Activated CD4-positive, alpha-beta T cell treated with anti-CD3 and anti-CD28 coated beads for 36 hours (primary cell): ENCODE data around the gene HES5. TPM values are rescaled to one million over a fixed set of nuclear protein-coding genes. Genes with fewer than 3 reads are reported as not detected.
"Not testable (repeated sequence)": the region's sequence is repeated elsewhere in the genome, so short reads cannot be mapped to it uniquely, and the experiment has no call there.

Source experiments
- ATAC-seq: fragments of 200-7000 bp; cut with Tn5 transposase; one replicate; pipeline ENCODE4 v1.10.0; 2021; ENCODE audit warnings: mild to moderate bottlenecking, moderate library complexity
- CTCF ChIA-PET: fragments of 350-600 bp; sonication (Branson Sonifier 250); formaldehyde crosslinking; loops from one replicate; lab custom pipeline; 2021; ENCODE audit warnings: antibody characterized with exemption; lab: Charles Lee
- POLR2A ChIA-PET: fragments of 350-600 bp; sonication (Branson Sonifier 250); formaldehyde crosslinking; loops from one replicate; lab custom pipeline; 2021; ENCODE audit warnings: antibody characterized with exemption, inconsistent platforms; lab: Charles Lee
- DNase-seq: peaks from one replicate; pipeline ENCODE4 v3.0.0-alpha.2; 2020
- H3K27ac Mint-ChIP-seq: one replicate; pipeline ENCODE4 v1.8.0; 2021; ENCODE audit warnings: mixed read lengths
- H3K27me3 Mint-ChIP-seq: one replicate; pipeline ENCODE4 v1.8.0; 2021; ENCODE audit warnings: mixed read lengths
- H3K36me3 Mint-ChIP-seq: one replicate; pipeline ENCODE4 v1.8.0; 2021; ENCODE audit warnings: low read depth, mixed read lengths
- H3K4me1 Mint-ChIP-seq: one replicate; pipeline ENCODE4 v1.8.0; 2021; ENCODE audit warnings: mixed read lengths
- H3K4me3 Mint-ChIP-seq: one replicate; pipeline ENCODE4 v1.8.0; 2021; ENCODE audit warnings: mild to moderate bottlenecking, moderate library complexity, mixed read lengths
- H3K9me3 Mint-ChIP-seq: one replicate; pipeline ENCODE4 v1.8.0; 2021; ENCODE audit warnings: low read depth, mixed read lengths
- intact Hi-C, 2 experiments: fragments of 100-400 bp; cut with DNase I in 1 of 2; cut with micrococcal nuclease in 1 of 2; formaldehyde crosslinking; loops; one replicate each; pipeline versions ENCODE4 v1.14.2 to v1.15.1; 2022 to 2024; cut with DNase I, micrococcal nuclease
- total RNA-seq, 2 experiments: library from RNA; stranded (reverse); gene quantifications; one replicate each; pipeline ENCODE4 v1.2.3, GENCODE V29; 2021

Gene HES5
- total RNA-seq, 2 experiments from 2014 or later, result 0.14 TPM; not detected in 1

- Mint-ChIP-seq H3K36me3 (peaks cover 28% of the 10 kb centered on the region), H3K27ac (peak overlapping the region; percentile 98), H3K4me3 (peak overlapping the region; percentile 98), H3K9me3 (no peaks in the 10 kb centered on the region), H3K4me1 (peaks cover 38% of the 10 kb centered on the region), H3K27me3 (no peaks in the 10 kb centered on the region)
- CTCF ChIA-PET, result interaction anchor here (3.6 kb wide), 1 partner anchor 31 kb away, joined by 25 read pairs; the partner anchor contains the start of gene PRXL2B
- intact Hi-C loops, result no loop called here
- POLR2A ChIA-PET, result no interaction called here
- no peak for DNase-seq
- ATAC-seq, result no peak
These were observed 24.0 kb upstream of the HES5 start for GRCh38 chr1:2553871-2554620.

- intact Hi-C loops, H3K4me3 Mint-ChIP-seq, H3K9me3 Mint-ChIP-seq, H3K27ac Mint-ChIP-seq, DNase-seq, POLR2A ChIA-PET, H3K27me3 Mint-ChIP-seq, CTCF ChIA-PET, ATAC-seq: not testable (repeated sequence)
- peaks cover 35% of the 10 kb centered on the region for H3K4me1 Mint-ChIP-seq
- peaks cover 23% of the 10 kb centered on the region for H3K36me3 Mint-ChIP-seq
These were observed 23.0 kb upstream of the HES5 start for GRCh38 chr1:2553076-2553475.

- Mint-ChIP-seq H3K4me3 (no peak overlapping the region), H3K4me1 (peaks cover 32% of the 10 kb centered on the region), H3K27me3 (no peaks in the 10 kb centered on the region), H3K9me3 (no peaks in the 10 kb centered on the region), H3K27ac (no peak overlapping the region), H3K36me3 (peaks cover 18% of the 10 kb centered on the region)
- intact Hi-C loops, result no loop called here
- CTCF ChIA-PET, result no interaction called here
- ATAC-seq (no peak), DNase-seq (no peak)
- POLR2A ChIA-PET, result no interaction called here
These were observed 22.1 kb upstream of the HES5 start for GRCh38 chr1:2552189-2552588.

- Mint-ChIP-seq H3K36me3 (peaks cover 12% of the 10 kb centered on the region), H3K4me1 (peaks cover 32% of the 10 kb centered on the region)
- H3K4me3 Mint-ChIP-seq, intact Hi-C loops, POLR2A ChIA-PET, DNase-seq, H3K27me3 Mint-ChIP-seq, ATAC-seq, H3K9me3 Mint-ChIP-seq, H3K27ac Mint-ChIP-seq: not testable (repeated sequence)
- CTCF ChIA-PET, result interaction anchor here (0.5 kb wide), 1 partner anchor 251 kb away, joined by 3 read pairs; no protein-coding TSS in a partner anchor
These were observed 21.5 kb upstream of the HES5 start for GRCh38 chr1:2551544-2551943.

- H3K9me3 Mint-ChIP-seq, ATAC-seq, H3K27me3 Mint-ChIP-seq, H3K36me3 Mint-ChIP-seq, CTCF ChIA-PET, intact Hi-C loops, H3K4me3 Mint-ChIP-seq, DNase-seq, POLR2A ChIA-PET: not testable (repeated sequence)
- peak overlapping the region; percentile 43 for H3K27ac Mint-ChIP-seq
- H3K4me1 Mint-ChIP-seq, result peaks cover 28% of the 10 kb centered on the region
These were observed 20.3 kb upstream of the HES5 start for GRCh38 chr1:2550309-2550861.

GRCh38 chr1:2549367-2550029 is 19.4 kb upstream of the HES5 start:
- Mint-ChIP-seq H3K4me3 (peak overlapping the region; percentile 78), H3K27ac (peak overlapping the region; percentile 96), H3K4me1 (peaks cover 20% of the 10 kb centered on the region)
- POLR2A ChIA-PET, H3K9me3 Mint-ChIP-seq, H3K36me3 Mint-ChIP-seq, DNase-seq, H3K27me3 Mint-ChIP-seq, ATAC-seq: not testable (repeated sequence)
- CTCF ChIA-PET, result interaction anchor here (0.9 to 1.7 kb wide), 3 partner anchors 29 to 38 kb away, joined by 3 to 4 read pairs (median 3); no protein-coding TSS in a partner anchor
- intact Hi-C loops, result loop anchor here (2.0 to 5.0 kb wide), 4 partner anchors 35 to 323 kb away; no protein-coding TSS in a partner anchor

GRCh38 chr1:2548068-2548589 is 18.1 kb upstream of the HES5 start:
- CTCF ChIA-PET, result interaction anchor here (0.7 to 2.1 kb wide), 15 partner anchors 8 to 1219 kb away, joined by 3 to 9 read pairs (median 4); partner anchors contain the start of genes PANK4, PEX10 and TNFRSF14
- peak overlapping the region; percentile 78 for H3K4me3 Mint-ChIP-seq
- peak overlapping the region; percentile 96 for H3K27ac Mint-ChIP-seq
- ATAC-seq (peak; percentile 27), DNase-seq (peak; percentile 93)
- peaks cover 14% of the 10 kb centered on the region for H3K4me1 Mint-ChIP-seq
- H3K27me3 Mint-ChIP-seq, result no peaks in the 10 kb centered on the region
- intact Hi-C loops, result loop anchor here (1.0 to 5.0 kb wide), 14 partner anchors 8 to 629 kb away; partner anchors contain the start of genes PANK4 (in 2 of the 2), MORN1 (in 1 of the 2), PRXL2B (in 1 of the 2) and RER1 (in 1 of the 2)
- POLR2A ChIA-PET, result interaction anchor here (0.6 to 1.4 kb wide), 8 partner anchors 12 to 244 kb away, joined by 3 to 9 read pairs (median 4); partner anchors contain the start of gene PANK4
- no peaks in the 10 kb centered on the region for H3K9me3 Mint-ChIP-seq
- H3K36me3 Mint-ChIP-seq, result no peaks in the 10 kb centered on the region

- DNase-seq (peak; percentile 86), ATAC-seq (peak; percentile 47)
- H3K27ac Mint-ChIP-seq, result peak overlapping the region; percentile 96
- CTCF ChIA-PET, result interaction anchor here (0.6 to 2.2 kb wide), 13 partner anchors 7 to 414 kb away, joined by 3 to 9 read pairs (median 4); partner anchors contain the start of genes MORN1, PANK4, PEX10 and PRXL2B
- intact Hi-C loops, result loop anchor here (1.0 to 5.0 kb wide), 16 partner anchors 9 to 628 kb away; partner anchors contain the start of genes PANK4 (in 2 of the 2), TNFRSF14 (in 2 of the 2), MORN1 (in 1 of the 2) and PRXL2B (in 1 of the 2)
- peak overlapping the region; percentile 78 for H3K4me3 Mint-ChIP-seq
- H3K36me3 Mint-ChIP-seq, result no peaks in the 10 kb centered on the region
- H3K4me1 Mint-ChIP-seq, result peaks cover 14% of the 10 kb centered on the region
- no peaks in the 10 kb centered on the region for H3K9me3 Mint-ChIP-seq
- POLR2A ChIA-PET, result interaction anchor here (0.6 to 1.4 kb wide), 6 partner anchors 9 to 134 kb away, joined by 3 to 9 read pairs (median 4); partner anchors contain the start of genes PANK4 and TNFRSF14
- H3K27me3 Mint-ChIP-seq, result no peaks in the 10 kb centered on the region
These were observed 17.4 kb upstream of the HES5 start for GRCh38 chr1:2547210-2548067.

- intact Hi-C loops, result loop anchor here (1.0 to 5.0 kb wide), 5 partner anchors 10 to 413 kb away; partner anchors contain the start of gene TNFRSF14 (in 1 of the 2)
- no peaks in the 10 kb centered on the region for H3K9me3 Mint-ChIP-seq
- peak overlapping the region; percentile 78 for H3K4me3 Mint-ChIP-seq
- ATAC-seq, result peak; percentile 58
- no peaks in the 10 kb centered on the region for H3K27me3 Mint-ChIP-seq
- DNase-seq, result peak; percentile 93
- H3K4me1 Mint-ChIP-seq, result peaks cover 14% of the 10 kb centered on the region
- H3K27ac Mint-ChIP-seq, result peak overlapping the region; percentile 96
- no peaks in the 10 kb centered on the region for H3K36me3 Mint-ChIP-seq
- CTCF ChIA-PET, result interaction anchor here (0.7 to 2.2 kb wide), 11 partner anchors 9 to 155 kb away, joined by 3 to 9 read pairs (median 5); partner anchors contain the start of genes MORN1, PANK4, PEX10 and PRXL2B
- POLR2A ChIA-PET, result interaction anchor here (1.1 to 1.4 kb wide), 3 partner anchors 20 to 134 kb away, joined by 3 to 9 read pairs (median 5); partner anchors contain the start of genes PANK4 and PEX10
These were observed 16.6 kb upstream of the HES5 start for GRCh38 chr1:2546515-2547209.
